ENCODE results near the gene CNOT1.
"Not testable (repeated sequence)": the region's sequence is repeated elsewhere in the genome, so short reads cannot be mapped to it uniquely, and the experiment has no call there.

CNOT1 gene

GRCh38 chr16:58493756-58494431 lies 135.7 kb downstream of the CNOT1 start:
- Histone ChIP-seq H3K27ac (peak overlapping the region in 1 of 11 experiments; percentile 77; a peak in 1 of 22 replicates), H3K36me3 (no peaks in the 10 kb centered on the region), H3K9me3 (replicated peaks in 1 of 11) (no peaks in the 10 kb centered on the region), H3K4me1 (peaks cover 7 to 58% (median 51%) of the 10 kb centered on the region in 10 experiments), H3K27me3 (no peaks in the 10 kb centered on the region), H3K4me2 (peak overlapping the region in 6 of 11 experiments; percentile 16 to 81 (median 68); a peak in 8 of 22 replicates), H3K4me3 (no peak overlapping the region), H3K9ac (peak overlapping the region in 2 of 11 experiments; percentile 28 to 33; a peak in 2 of 22 replicates), H4K20me1 (0 out of 22 replicates have a peak, but pooled peaks cover 0 to 6% (median 0%) of the 10 kb centered on the region in 11 experiments)
- no peak for TF ChIP-seq Cebpa-rat (IDR thresholded peaks at IDR 0.05)

- no peaks in the 10 kb centered on the region for H3K27me3 ChIP-seq
- H3K9me3 ChIP-seq (replicated peaks in 1 of 11): no peaks in the 10 kb centered on the region
- H3K9ac ChIP-seq: peak overlapping the region in 3 of 11 experiments; percentile 3 to 18 (median 18); a peak in 2 of 22 replicates
- H3K4me3 ChIP-seq: no peak overlapping the region
- H3K36me3 ChIP-seq: no peaks in the 10 kb centered on the region
- TF ChIP-seq Cebpa-rat (IDR thresholded peaks at IDR 0.05): no peak
- peaks cover 7 to 60% (median 51%) of the 10 kb centered on the region in 10 experiments for H3K4me1 ChIP-seq
- 0 out of 22 replicates have a peak, but pooled peaks cover 0 to 6% (median 0%) of the 10 kb centered on the region in 11 experiments for H4K20me1 ChIP-seq
- H3K4me2 ChIP-seq: peak overlapping the region; percentile 18 to 81 (median 60); a peak in 18 of 22 replicates
- H3K27ac ChIP-seq: no peak overlapping the region
Measured at GRCh38 chr16:58492735-58493134, 136.9 kb downstream of the CNOT1 start.

- H4K20me1 ChIP-seq: 0 out of 22 replicates have a peak, but pooled peaks cover 0 to 6% (median 0%) of the 10 kb centered on the region in 11 experiments
- 0 out of 22 replicates have a peak overlapping the region, but pooled peaks of 1 of the 11 experiments have one; percentile 18 for H3K9ac ChIP-seq
- H3K4me3 ChIP-seq: no peak overlapping the region
- H3K4me1 ChIP-seq: peaks cover 7 to 67% (median 50%) of the 10 kb centered on the region in 10 experiments
- H3K27ac ChIP-seq: no peak overlapping the region
- H3K27me3 ChIP-seq: no peaks in the 10 kb centered on the region
- H3K9me3 ChIP-seq (replicated peaks in 1 of 11): no peaks in the 10 kb centered on the region
- TF ChIP-seq Cebpa-rat (IDR thresholded peaks at IDR 0.05): no peak
- H3K4me2 ChIP-seq: peak overlapping the region in 9 of 11 experiments; percentile 31 to 81 (median 67); a peak in 17 of 22 replicates
- H3K36me3 ChIP-seq: no peaks in the 10 kb centered on the region
Measured at GRCh38 chr16:58492066-58492465, 137.6 kb downstream of the CNOT1 start.

GRCh38 chr16:58490539-58490938 lies 139.1 kb downstream of the CNOT1 start:
- H3K4me3 ChIP-seq; H3K9ac ChIP-seq; H3K36me3 ChIP-seq; H3K27me3 ChIP-seq; H3K9me3 ChIP-seq (replicated peaks in 1 of 11); H3K27ac ChIP-seq; H4K20me1 ChIP-seq: not testable (repeated sequence)
- Histone ChIP-seq H3K4me1 (peaks cover 4 to 58% (median 43%) of the 10 kb centered on the region in 10 experiments), H3K4me2 (peak overlapping the region in 1 of 11 experiments; percentile 12; a peak in 1 of 22 replicates)

GRCh38 chr16:58490065-58490464 lies 139.6 kb downstream of the CNOT1 start:
- H3K36me3 ChIP-seq: no peaks in the 10 kb centered on the region
- H3K4me3 ChIP-seq: no peak overlapping the region
- H4K20me1 ChIP-seq: no peaks in the 10 kb centered on the region
- H3K9ac ChIP-seq: no peak overlapping the region
- peaks cover 0 to 54% (median 39%) of the 10 kb centered on the region in 10 experiments; a peak in 17 of 20 replicates for H3K4me1 ChIP-seq
- TF ChIP-seq Cebpa-rat (IDR thresholded peaks at IDR 0.05): no peak
- no peaks in the 10 kb centered on the region for H3K9me3 ChIP-seq (replicated peaks in 1 of 11)
- H3K27me3 ChIP-seq: no peaks in the 10 kb centered on the region
- no peak overlapping the region for H3K27ac ChIP-seq
- H3K4me2 ChIP-seq: peak overlapping the region in 3 of 11 experiments; percentile 12 to 14 (median 14); a peak in 3 of 22 replicates

- peaks cover 0 to 39% (median 24%) of the 10 kb centered on the region in 10 experiments; a peak in 17 of 20 replicates for H3K4me1 ChIP-seq
- H3K4me2 ChIP-seq: no peak overlapping the region
- no peak for TF ChIP-seq Cebpa-rat (IDR thresholded peaks at IDR 0.05)
Measured at GRCh38 chr16:58488531-58488930, 141.1 kb downstream of the CNOT1 start.

GRCh38 chr16:58487566-58488351 lies 141.9 kb downstream of the CNOT1 start:
- TF ChIP-seq Cebpa-rat (IDR thresholded peaks at IDR 0.05): no peak
- Histone ChIP-seq H3K36me3 (no peaks in the 10 kb centered on the region), H3K4me3 (no peak overlapping the region), H3K4me1 (peaks cover 0 to 35% (median 16%) of the 10 kb centered on the region in 10 experiments; a peak in 17 of 20 replicates), H3K27me3 (no peaks in the 10 kb centered on the region), H3K4me2 (peak overlapping the region; percentile 56 to 86 (median 68)), H3K9me3 (replicated peaks in 1 of 11) (no peaks in the 10 kb centered on the region), H4K20me1 (no peaks in the 10 kb centered on the region), H3K9ac (0 out of 22 replicates have a peak overlapping the region, but pooled peaks of 1 of the 11 experiments have one; percentile 7), H3K27ac (no peak overlapping the region)

More at GRCh38 chr16:58488531-58488930, 141.1 kb downstream of the CNOT1 start:
- Histone ChIP-seq H3K9ac (no peak overlapping the region), H3K9me3 (replicated peaks in 1 of 11) (no peaks in the 10 kb centered on the region), H3K27ac (no peak overlapping the region), H3K4me3 (no peak overlapping the region), H3K36me3 (no peaks in the 10 kb centered on the region), H4K20me1 (no peaks in the 10 kb centered on the region), H3K27me3 (no peaks in the 10 kb centered on the region)

- no peaks in the 10 kb centered on the region for H3K27me3 ChIP-seq
- H3K9me3 ChIP-seq (replicated peaks in 1 of 11): no peaks in the 10 kb centered on the region
Measured at GRCh38 chr16:58485184-58485887, 144.3 kb downstream of the CNOT1 start.

More at GRCh38 chr16:58485184-58485887, 144.3 kb downstream of the CNOT1 start:
- Histone ChIP-seq H3K4me3 (no peak overlapping the region), H3K4me1 (peaks cover 0 to 32% (median 18%) of the 10 kb centered on the region in 10 experiments; a peak in 14 of 20 replicates), H3K36me3 (no peaks in the 10 kb centered on the region), H4K20me1 (no peaks in the 10 kb centered on the region), H3K27ac (no peak overlapping the region), H3K9ac (no peak overlapping the region), H3K4me2 (no peak overlapping the region)
- no peak for TF ChIP-seq Cebpa-rat (IDR thresholded peaks at IDR 0.05)
